OCI-LY3 (cell line): Measurements from ENCODE around the gene BCAP29.

Source experiments
- H2AFZ ChIP-seq: fragments of 200-600, 300-600 bp; shearing (Covaris generic); 2 replicates; pipeline ENCODE4 v1.6.0; 2014; ENCODE audit warnings: antibody characterized with exemption, low read depth, low read length
- H3K27ac ChIP-seq: fragments of 200-600, 300-600 bp; sonication (generic); 2 replicates; pipeline ENCODE4 v1.5.1; 2014; ENCODE audit warnings: mild to moderate bottlenecking, low read length, moderate library complexity, mixed read lengths
- H3K27me3 ChIP-seq: fragments of 200-600, 300-600 bp; sonication (generic); 2 replicates; pipeline ENCODE4 v1.6.1; 2014; ENCODE audit warnings: low read depth, low read length, mixed read lengths
- H3K36me3 ChIP-seq: fragments of 200-600, 300-600 bp; sonication (generic); replicated peaks from 2 replicates; pipeline ENCODE3; 2014; ENCODE audit warnings: low read depth, low read length, mixed read lengths
- H3K4me1 ChIP-seq: fragments of 300-600, 200-600 bp; sonication (generic); 2 replicates; pipeline ENCODE4 v1.6.1; 2014; ENCODE audit warnings: low read length, mixed read lengths
- H3K4me2 ChIP-seq: fragments of 200-600, 300-600 bp; sonication (generic); 2 replicates; pipeline ENCODE4 v1.6.1; 2014; ENCODE audit warnings: low read length, mixed read lengths
- H3K4me3 ChIP-seq: fragments of 300-600, 200-600 bp; sonication (generic); 2 replicates; pipeline ENCODE4 v1.5.1; 2014; ENCODE audit warnings: antibody characterized with exemption, mild to moderate bottlenecking, low read length, moderate library complexity
- H3K79me2 ChIP-seq: fragments of 300-600, 200-600 bp; shearing (Covaris generic); 2 replicates; pipeline ENCODE4 v1.6.1; 2014; ENCODE audit warnings: mild to moderate bottlenecking, low read length, mixed read lengths
- H3K9ac ChIP-seq: fragments of 300-600, 200-600 bp; shearing (Covaris generic); 2 replicates; pipeline ENCODE4 v1.6.0; 2014; ENCODE audit warnings: mild to moderate bottlenecking, low read length, moderate library complexity
- H3K9me3 ChIP-seq: fragments of 200-600, 300-600 bp; shearing (Covaris generic); 2 replicates; pipeline ENCODE4 v1.6.1; 2014; ENCODE audit warnings: low read length, mixed read lengths; ENCODE audit not compliant: insufficient read depth
- H4K20me1 ChIP-seq: fragments of 200-600, 300-600 bp; sonication (generic); 2 replicates; pipeline ENCODE4 v1.6.1; 2016; ENCODE audit warnings: low read length, mixed read lengths; ENCODE audit not compliant: insufficient read depth
- EZH2phosphoT487 ChIP-seq: fragments of 200-600 bp; shearing (Covaris generic); IDR thresholded peaks from 2 replicates; pipeline ENCODE4 v1.6.1; 2018; ENCODE audit warnings: antibody characterized with exemption, mixed run types, low read depth
- TF ChIP-seq, protein P1 (sequence below): fragments of 200-600, 300-600 bp; sonication (generic); IDR thresholded peaks from 2 replicates; pipeline ENCODE4 v1.5.1; 2014; ENCODE audit warnings: antibody characterized with exemption, low read length, low read depth

The BCAP29 gene

DNA sequence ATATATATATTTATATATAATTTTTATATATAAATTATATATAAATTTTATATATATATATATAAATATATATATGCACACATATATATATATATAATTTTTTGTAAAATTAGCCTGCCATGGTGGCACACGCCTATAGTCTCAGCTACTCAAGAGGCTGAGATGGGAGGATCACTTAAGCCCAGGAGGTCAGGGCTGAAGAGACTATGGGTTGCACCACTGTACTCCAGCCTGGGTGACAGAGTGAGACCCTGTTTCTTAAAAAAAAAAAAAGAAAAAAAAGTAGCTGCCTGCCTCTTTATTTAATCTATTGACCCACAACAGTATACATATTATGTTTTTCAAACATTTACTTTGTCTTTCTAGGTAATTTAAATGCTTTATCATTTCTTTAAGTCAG is 19.2 kb downstream of the BCAP29 start:
- H2AFZ ChIP-seq, result no peak overlapping the region
- no peaks in the 10 kb centered on the region for H3K36me3 ChIP-seq
- no peak overlapping the region for H3K4me2 ChIP-seq
- TF ChIP-seq, protein P1, sequence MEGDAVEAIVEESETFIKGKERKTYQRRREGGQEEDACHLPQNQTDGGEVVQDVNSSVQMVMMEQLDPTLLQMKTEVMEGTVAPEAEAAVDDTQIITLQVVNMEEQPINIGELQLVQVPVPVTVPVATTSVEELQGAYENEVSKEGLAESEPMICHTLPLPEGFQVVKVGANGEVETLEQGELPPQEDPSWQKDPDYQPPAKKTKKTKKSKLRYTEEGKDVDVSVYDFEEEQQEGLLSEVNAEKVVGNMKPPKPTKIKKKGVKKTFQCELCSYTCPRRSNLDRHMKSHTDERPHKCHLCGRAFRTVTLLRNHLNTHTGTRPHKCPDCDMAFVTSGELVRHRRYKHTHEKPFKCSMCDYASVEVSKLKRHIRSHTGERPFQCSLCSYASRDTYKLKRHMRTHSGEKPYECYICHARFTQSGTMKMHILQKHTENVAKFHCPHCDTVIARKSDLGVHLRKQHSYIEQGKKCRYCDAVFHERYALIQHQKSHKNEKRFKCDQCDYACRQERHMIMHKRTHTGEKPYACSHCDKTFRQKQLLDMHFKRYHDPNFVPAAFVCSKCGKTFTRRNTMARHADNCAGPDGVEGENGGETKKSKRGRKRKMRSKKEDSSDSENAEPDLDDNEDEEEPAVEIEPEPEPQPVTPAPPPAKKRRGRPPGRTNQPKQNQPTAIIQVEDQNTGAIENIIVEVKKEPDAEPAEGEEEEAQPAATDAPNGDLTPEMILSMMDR, result no peak
- no peak for TF ChIP-seq EZH2phosphoT487
- H3K4me1 ChIP-seq, result no peaks in the 10 kb centered on the region
- no peak overlapping the region for H3K9ac ChIP-seq
- H3K27ac ChIP-seq, result no peak overlapping the region
- no peaks in the 10 kb centered on the region for H3K27me3 ChIP-seq
- no peak overlapping the region for H3K4me3 ChIP-seq
- no peaks in the 10 kb centered on the region for H3K9me3 ChIP-seq
- H3K79me2 ChIP-seq, result no peaks in the 10 kb centered on the region
- no peaks in the 10 kb centered on the region for H4K20me1 ChIP-seq

DNA sequence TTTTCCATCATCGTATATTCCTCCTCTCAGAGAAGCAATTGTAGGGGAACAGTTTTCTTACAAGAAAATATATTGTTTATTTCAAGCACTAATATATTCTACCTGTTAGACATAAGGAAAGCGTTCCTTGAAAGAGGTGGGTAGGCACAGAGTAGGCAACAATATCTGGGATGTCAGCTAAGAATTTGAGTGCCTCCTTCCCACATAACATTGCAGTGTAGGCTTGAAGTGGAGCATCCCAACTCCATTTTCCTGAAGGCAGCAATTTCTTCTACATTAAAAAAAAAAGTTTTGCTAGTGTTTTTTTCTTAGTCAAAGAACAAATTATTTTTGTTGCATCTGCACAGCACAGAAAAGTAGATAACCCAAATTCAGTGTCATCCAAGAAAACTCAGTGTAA is 20.8 kb downstream of the BCAP29 start:
- Histone ChIP-seq H3K9me3 (no peaks in the 10 kb centered on the region), H3K79me2 (no peaks in the 10 kb centered on the region), H3K36me3 (no peaks in the 10 kb centered on the region), H3K27ac (no peak overlapping the region), H3K9ac (no peak overlapping the region), H3K4me2 (no peak overlapping the region), H3K27me3 (no peaks in the 10 kb centered on the region), H2AFZ (no peak overlapping the region), H3K4me1 (no peaks in the 10 kb centered on the region), H4K20me1 (no peaks in the 10 kb centered on the region), H3K4me3 (no peak overlapping the region)
- TF ChIP-seq, protein P1, result no peak
- TF ChIP-seq EZH2phosphoT487, result no peak

DNA sequence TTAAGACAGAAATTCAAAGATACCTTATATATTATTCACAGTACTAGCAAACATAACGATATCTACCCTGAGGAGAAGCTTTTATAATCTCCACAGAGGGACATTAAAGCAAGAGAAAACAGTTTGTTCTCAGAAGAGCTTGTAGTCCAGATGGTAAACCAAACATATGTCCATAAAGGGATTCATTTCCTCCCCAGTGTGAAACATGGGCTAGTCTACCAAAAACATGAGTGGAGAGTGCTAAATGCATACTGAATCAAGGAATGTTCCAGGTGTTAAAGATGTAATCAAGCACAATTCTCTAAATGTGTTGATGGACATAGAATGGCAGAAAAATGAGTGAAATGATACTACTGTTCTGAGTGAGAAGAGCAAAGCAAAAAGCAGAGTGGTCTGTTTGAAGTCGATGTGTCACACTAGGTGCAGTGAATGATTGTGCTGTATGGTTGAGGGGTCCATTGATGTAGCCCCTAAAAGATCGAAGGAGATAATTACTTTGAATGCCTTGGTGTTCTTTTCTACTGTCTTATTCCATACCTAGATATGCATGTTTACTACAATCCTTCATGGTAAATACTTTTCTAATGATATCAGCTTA is 25.3 kb downstream of the BCAP29 start:
- Histone ChIP-seq H2AFZ (no peak overlapping the region), H3K27ac (no peak overlapping the region), H3K9ac (no peak overlapping the region), H3K4me3 (no peak overlapping the region), H3K4me1 (no peaks in the 10 kb centered on the region), H3K9me3 (no peaks in the 10 kb centered on the region), H3K36me3 (no peaks in the 10 kb centered on the region), H3K27me3 (no peaks in the 10 kb centered on the region), H3K4me2 (no peak overlapping the region), H4K20me1 (no peaks in the 10 kb centered on the region), H3K79me2 (no peaks in the 10 kb centered on the region)
- TF ChIP-seq, protein P1, result no peak
- TF ChIP-seq EZH2phosphoT487, result no peak

DNA sequence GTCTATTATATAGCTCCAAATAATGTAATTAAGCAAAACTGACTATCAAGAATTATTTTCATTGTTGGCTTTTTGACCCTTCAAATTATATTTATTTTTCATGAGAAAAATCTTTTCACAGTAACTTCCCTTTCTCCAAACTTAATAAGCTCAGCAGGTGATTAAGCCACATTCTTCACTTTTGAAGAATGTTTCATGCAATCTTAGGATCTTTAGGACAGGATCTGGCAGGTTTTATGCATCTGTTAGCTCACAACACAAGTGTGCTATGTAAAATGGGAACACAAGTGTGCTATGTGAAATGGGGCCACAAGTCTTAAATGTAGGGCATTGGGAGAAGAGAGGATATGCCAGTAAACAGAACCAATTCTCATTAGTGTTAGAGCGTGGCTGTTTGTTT is 26.3 kb downstream of the BCAP29 start:
- Histone ChIP-seq H3K4me1 (no peaks in the 10 kb centered on the region), H3K36me3 (no peaks in the 10 kb centered on the region)

More for the DNA sequence above, 26.3 kb downstream of the BCAP29 start:
- Histone ChIP-seq H3K9me3 (no peaks in the 10 kb centered on the region), H3K27ac (no peak overlapping the region), H3K27me3 (no peaks in the 10 kb centered on the region), H2AFZ (no peak overlapping the region), H4K20me1 (no peaks in the 10 kb centered on the region), H3K4me3 (no peak overlapping the region), H3K9ac (no peak overlapping the region), H3K79me2 (no peaks in the 10 kb centered on the region), H3K4me2 (no peak overlapping the region)
- TF ChIP-seq, protein P1, result no peak
